Stimulated activated CD4-positive, alpha-beta T cell treated with anti-CD3 and anti-CD28 coated beads, Interleukin-2, amount 100 ng/mL, for 4 hours (primary cell): Measurements from ENCODE around the gene ADIPOR1.
"Not testable (repeated sequence)": the region's sequence is repeated elsewhere in the genome, so short reads cannot be mapped to it uniquely, and the experiment has no call there.

Experiments
- DNase-seq: peaks from one replicate; pipeline ENCODE4 v3.0.0-alpha.2; 2020; ENCODE audit warnings: low read depth

Gene ADIPOR1

DNA sequence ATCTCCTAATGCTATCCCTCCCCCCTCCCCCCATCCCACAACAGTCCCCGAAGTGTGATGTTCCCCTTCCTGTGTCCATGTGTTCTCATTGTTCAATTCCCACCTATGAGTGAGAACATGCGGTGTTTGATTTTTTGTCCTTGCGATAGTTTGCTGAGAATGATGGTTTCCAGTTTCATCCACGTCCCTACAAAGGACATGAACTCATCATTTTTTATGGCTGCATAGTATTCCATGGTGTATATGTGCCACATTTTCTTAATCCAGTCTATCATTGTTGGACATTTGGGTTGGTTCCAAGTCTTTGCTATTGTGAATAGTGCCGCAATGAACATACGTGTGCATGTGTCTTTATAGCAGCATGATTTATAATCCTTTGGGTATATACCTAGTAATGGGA lies 21.7 kb downstream of the ADIPOR1 start:
- not testable (repeated sequence) for DNase-seq

DNA sequence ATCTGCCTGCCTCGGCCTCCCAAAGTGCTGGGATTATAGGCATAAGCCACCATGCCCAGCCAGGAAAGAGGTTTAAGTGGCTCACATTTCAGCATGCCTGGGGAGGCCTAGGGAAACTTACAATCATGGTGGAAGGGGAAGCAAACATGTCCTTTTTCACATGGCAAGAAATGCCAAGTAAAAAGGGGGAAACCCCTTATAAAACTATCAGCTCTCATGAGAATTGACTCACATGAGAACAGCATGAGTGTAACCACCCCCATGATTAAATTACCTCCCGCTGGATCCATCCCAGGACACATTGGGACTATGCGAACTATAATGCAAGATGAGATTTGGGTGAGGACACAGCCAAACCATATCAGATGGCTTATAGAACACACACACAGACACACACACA lies 22.3 kb downstream of the ADIPOR1 start:
- DNase-seq, result no peak

DNA sequence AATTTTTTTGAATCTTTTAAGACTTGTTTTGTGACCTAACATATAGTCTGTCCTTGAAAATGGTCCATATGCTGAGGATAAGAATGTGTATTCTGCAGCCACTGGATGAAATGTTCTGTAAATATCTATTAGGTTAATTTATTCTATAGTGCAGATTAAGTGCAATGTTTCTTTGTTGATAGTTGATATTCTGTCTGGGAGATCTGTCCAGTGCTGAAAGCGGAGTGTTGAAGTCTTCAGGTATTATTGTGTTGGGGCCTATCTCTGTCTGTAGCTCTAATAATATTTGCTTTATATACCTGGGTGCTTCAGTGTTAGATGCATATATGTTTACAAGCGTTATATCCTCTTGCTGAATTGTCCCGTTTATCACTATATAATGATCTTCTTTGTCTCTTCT lies 23.4 kb downstream of the ADIPOR1 start:
- no peak for DNase-seq

DNA sequence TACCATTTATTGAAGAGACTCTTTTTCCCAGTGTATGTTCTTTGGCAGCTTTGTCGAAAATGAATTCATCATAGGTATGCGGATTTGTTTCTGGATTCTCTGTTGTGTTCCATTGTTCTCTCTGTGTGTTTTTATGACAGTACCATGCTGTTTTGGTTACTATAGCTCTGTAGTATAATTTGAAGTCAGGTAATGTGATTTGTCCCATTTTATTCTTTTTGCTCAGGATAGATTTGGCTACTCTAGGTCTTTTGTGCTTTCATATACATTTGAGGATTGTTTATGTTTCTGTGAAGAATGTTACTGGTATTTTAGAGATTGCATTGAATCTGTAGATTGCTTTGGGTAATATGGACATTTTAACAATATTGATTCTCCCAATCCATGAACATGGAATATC lies 25.6 kb downstream of the ADIPOR1 start:
- no peak for DNase-seq

DNA sequence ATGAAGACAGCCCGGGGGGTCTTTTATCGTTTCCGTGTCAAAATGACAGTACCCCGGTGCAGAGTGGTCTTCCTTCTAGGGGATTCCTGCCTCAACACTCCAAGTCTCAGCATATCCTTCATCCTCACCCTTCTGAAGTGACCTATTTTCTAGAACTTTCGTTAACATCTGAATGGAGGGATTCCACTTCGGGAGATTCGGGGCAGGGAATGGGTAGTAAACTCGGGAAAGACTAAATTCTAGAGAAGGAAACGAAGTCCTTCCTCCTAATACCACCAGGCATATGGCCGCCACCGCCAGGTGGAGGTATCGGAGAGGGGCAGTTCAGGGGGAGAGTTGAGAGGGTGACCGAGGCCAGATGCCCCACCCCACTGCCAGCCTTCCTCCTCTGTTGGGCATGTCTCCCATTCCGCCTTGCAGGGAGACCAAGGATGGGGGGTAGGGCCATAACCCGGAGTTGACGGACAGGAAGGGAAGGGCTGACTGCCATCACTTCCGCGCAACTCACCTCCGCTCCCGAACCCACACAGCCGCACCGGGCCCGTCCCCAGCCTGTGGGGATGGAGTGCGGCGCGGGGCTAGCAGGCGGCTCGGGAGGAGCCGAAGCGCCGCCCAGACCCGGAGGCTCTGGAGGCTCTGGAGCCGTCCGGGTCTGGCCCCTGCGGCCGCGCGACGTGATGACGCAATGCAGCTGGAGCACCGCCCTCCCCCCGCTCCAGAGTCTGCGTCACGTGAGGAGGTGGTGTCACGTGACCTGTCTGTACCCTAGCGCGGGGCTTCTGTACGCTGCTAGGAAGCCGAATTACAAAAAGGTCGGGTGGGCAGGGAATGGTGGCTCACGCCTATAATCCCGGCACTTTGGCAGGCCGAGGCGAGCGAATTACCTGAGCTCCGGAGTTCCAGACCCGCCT lies 31.3 kb downstream of the ADIPOR1 start, which contains the start of gene KLHL12:
Gene KLHL12 (minus strand): TSS at position 654 of the 911 bp plus-strand sequence. CDS start 2,072 bp downstream, outside the sequence.
- peak; percentile 93 for DNase-seq

DNA sequence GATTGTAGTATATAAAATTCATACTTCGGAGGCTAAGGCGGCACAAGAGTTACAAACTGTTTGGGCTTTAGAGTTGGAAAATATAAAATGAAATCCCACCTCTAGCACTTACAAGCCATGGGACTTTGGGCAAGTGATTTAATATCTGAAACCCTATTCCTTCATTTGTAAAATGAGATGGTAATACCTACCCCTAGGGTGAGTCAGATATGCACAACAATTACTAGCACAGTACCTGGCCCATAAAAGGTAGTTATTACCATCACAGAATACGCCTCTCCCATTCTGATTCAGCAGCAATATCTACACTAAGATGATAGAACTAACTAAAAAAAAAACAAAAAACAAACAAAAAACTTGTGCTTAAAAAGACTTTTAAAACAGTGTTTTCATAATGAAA lies 34.6 kb downstream of the ADIPOR1 start:
- no peak for DNase-seq

DNA sequence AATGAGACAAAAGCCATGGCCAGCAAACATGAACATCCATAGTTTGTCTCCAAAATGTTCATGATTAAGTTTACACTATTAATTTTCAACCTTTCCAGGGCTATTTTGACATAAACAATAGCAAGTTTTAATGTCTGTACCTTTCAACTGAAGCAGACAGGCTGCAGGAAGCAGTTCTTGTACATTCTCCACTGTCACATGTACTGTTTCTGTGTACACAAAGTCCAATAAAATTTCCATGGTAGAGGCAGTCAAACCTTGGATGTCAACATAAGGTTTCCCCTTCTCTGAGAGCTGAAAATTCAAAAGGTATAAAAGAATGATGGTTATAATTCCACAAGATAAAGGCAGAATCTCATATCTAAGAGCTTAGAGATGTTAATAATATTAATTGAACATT lies 38.5 kb downstream of the ADIPOR1 start:
- DNase-seq, result no peak

DNA sequence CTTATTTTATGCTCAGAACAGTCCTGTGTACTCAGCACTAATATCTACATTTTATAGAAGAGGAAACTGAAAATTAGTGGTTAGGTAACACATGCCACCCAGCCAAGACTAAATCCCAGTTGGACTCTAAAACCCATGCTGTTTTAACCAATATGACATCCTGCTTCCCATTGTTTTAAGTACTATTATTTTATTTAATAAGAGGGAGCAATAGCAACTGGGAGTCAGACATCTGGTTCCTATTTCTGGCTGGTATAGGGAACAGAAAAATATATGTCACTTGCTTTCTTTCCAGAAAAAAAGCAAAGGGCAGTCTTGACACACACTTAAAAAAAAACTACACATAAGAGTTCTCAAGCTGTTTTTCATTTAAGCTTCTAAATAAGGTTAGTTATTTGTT lies 43.0 kb downstream of the ADIPOR1 start:
- DNase-seq, result no peak

DNA sequence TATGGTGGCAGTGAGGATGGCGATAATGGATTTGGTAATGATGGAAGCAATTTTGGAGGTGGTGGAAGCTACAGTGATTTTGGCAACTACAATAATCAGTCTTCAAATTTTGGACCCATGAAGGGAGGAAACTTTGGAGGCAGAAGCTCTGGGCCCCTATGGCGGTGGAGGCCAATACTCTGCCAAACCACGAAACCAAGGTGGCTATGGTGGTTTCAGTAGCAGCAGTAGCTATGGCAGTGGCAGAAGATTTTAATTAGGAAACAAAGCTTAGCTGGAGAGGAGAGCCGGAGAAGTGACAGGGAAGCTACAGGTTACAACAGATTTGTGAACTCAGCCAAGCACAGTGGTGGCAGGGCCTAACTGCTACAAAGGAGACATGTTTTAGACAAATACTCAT lies 45.6 kb downstream of the ADIPOR1 start:
- DNase-seq, result not testable (repeated sequence)

DNA sequence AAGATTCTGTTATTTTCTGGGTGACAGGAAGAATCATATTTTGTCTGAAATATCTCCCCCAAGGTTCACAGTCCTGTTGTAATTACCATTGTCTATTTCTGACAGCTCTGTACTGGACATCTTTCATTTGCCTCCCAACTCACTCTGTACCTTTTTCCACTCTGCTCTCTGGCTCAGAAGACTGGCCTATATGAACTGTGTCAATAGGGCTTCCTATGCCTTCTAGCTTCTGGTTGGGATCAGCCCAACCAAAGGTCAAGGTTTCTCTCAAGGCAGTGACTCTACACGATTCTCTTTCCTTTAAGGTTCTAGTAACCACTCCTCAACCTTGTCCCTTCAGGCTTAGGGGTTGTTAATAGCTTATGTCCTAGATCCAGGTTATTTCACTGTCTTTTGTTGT lies 48.6 kb downstream of the ADIPOR1 start:
- DNase-seq, result no peak

DNA sequence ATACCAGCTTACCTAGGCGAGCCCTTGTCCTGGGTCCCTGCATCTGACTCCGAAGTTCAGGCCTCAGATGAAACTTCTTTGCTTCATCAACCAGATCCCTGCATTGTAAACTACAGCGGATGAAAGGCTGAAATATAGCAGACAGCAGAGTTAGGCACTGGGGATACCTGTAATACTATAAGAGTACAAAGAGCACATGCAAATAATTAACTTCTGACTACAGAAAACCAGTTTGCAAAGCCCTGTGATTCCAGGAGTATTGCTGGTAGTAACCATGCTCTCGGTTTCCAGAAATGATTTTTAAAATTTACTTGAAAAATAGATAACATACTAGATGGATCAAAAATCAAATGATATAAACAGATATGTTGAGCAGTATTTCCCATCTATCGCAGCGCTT lies 49.1 kb downstream of the ADIPOR1 start:
- no peak for DNase-seq

DNA sequence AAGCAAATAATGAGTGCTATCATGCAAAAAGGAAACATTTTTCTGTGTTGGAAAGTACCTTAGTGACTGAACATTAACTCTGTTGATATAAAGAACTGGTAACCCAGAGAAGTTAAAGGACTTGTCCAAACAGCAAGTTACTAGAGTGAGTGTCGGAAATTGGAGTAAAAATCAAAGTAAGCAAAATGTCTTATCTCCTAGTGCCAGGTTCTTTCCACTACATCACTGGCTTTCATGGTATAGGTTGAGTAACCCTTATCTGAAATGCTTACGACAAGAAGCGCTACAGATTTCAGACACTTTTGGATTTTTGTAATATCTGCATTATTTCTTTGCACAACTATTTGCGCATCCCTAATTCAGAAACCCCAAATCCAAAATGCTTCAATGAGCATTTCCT lies 52.8 kb downstream of the ADIPOR1 start:
- no peak for DNase-seq

DNA sequence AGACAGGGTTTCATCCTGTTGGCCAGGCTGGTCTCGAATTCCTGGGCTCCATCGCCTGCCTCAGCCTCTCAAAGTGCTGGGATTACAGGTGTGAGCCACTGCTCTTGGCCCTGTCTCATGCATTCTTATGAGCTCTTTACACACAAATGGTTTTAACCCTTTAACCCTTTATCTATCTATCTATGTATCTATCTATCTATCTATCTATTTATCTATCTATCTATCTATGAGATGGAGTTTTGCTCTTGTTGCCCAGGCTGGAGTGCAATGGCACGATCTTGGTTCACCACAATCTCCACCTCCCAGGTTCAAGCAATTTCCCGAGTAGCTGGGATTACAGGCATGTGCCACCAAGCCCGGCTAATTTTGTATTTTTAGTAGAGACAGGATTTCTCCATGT lies 54.3 kb downstream of the ADIPOR1 start:
- not testable (repeated sequence) for DNase-seq

DNA sequence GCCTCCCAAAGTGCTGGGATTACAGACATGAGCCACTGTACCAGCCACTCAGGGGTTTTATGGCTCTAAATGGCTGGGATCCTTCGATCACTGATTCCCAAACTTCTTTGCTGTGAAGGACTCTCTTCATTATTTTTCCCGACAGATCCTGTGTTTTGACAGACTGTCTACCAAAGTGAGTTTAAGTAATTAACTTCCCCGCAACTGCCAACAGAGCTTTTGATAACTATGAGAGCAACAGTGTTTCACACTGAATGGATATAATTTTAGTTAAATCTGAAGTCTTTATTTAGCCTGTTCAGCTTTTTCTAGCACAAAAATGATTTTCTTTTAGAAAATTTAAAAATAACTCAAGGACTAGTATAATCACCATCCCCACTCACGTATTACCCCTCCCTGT lies 56.6 kb downstream of the ADIPOR1 start:
- no peak for DNase-seq

DNA sequence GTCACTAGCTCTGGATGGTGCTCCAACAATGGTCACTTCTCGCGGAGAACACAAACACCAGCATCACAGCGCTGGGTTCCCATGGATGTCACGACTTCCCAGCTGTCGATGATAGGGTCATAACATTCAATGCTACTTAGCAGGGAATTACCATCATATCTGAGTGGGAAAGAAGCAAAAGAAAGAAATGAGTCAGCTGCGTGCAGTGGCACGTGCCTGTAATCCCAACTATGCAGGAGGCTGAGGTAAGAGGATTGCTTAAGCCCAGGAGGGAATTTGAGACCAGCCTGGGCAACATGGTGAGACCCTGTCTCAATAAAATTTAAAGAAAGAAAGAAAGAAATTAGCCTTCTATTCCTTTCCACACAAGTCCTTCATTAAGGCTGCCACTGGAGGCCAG lies 65.6 kb downstream of the ADIPOR1 start:
- DNase-seq, result no peak
